ENCODE data around the gene PEX10.
A peak's percentile ranks its signal among the peaks of the same experiment; 100 is the strongest.
"Not testable (repeated sequence)": the region's sequence is repeated elsewhere in the genome, so short reads cannot be mapped to it uniquely, and the experiment has no call there.

Gene PEX10

DNA sequence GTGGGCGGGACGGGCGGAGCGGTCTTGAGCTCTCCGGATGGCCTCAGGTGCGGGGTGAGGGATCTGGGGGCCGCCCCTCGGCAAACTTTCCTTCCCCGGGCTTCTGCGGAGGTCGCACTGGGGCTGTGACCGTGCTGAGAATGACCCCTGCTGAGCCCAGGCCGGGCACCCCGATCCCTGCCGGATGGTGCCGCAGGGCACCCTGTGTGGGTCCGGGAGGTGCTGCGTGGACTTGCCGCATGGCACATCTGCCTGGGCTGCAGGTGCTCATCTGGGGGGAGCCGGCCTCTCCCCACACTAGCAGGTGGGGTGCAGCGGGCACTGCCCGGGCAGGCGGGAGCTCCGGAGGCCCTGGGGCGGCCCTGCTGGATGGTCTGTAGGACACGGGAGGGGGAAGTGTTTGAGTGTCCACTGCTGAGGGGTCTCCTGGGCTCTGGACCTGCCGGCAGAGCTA lies 31.8 kb upstream of the PEX10 start:
- DNase-seq (ENCODE audit: low read depth, low spot score) = no peak
- H3K27ac ChIP-seq = no peak overlapping the region

DNA sequence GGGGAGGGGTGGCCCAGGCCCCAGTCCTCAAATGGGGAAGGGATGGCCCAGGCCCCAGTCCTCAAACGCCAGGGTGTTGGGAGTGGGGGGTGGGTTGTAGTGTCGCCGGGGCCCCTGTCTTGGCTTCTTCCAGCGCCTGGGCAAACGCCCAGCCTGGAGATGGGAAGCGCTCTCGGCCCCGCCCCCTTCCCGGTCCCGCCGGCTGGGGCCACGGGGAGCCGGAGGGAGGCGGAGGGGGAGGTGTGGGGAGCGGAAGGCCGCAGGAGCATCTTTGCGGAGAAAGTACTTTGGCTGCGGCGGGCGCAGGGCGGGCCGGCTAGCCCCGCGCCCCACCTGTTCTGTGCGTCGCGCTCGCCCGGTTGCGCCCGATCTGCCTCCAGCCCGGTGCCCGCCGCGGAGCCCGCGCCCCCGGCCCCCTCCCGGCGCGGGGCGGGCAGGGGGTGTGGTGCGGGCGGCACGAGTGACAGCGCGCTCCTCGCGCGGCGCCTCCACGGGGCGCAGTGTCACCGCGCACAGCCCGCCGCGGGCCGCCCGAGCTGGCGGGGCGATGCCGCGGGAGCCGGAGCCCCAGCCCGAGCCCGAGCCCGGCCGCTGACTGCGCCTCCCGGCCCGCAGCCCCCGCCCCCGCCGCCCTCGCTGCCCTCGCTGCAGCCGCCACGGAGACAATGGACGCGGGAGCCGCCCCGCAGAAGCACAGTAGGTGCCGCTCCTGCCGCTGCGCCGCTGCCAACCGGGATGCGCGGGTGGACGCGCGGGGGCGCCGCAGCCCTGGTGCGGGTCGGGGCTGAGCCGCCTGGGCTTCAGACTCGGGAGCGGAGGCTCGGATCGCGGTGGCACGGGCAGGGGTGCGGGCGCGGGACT lies 31.1 kb upstream of the PEX10 start:
- no peak for DNase-seq (ENCODE audit: low read depth, low spot score)
- H3K27ac ChIP-seq = no peak overlapping the region

DNA sequence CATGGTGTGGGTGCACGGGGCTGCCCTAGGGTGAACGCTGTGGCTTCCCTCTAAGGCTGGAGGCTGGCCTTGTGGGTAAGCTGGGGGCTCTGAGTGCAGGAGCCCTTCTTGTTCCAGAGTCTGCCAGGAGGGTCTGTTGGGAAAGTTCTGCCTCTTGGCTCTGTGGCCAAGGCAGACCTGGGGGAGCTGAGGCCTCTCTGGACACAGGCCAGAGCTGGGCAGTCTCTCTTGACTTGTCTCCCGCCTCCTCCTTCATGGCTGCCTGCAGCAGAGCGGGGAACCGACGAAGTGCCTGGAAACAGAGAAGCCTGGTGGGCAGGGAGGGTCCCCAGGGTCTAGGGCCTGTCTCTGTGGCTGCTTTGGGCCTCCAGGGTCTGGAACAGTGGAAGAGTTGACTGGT lies 30.3 kb upstream of the PEX10 start:
- no peak overlapping the region for H3K27ac ChIP-seq

DNA sequence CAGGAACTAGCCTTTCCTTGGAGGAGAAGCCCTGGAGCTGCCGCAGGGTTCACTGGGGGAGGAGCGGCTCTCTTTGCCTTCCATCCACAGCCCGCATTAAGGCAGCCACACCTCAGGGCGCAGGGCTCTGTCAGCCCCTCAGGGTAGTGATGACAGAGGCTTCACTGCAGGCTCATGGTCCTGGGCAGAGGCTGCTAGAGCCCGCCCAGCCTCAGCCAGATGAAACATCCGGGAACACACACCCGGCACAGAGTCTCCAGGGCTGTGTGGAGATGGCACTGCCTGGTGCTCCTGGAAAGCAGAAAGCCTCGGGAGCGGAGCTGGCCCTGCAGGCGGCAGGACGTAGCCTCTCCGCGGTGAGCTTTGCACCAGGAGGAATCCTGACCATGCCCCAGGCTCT lies 29.4 kb upstream of the PEX10 start:
- no peak for DNase-seq (ENCODE audit: low read depth, low spot score)
- no peak overlapping the region for H3K27ac ChIP-seq

More for the DNA sequence above, 30.3 kb upstream of the PEX10 start:
- no peak for DNase-seq (ENCODE audit: low read depth, low spot score)

DNA sequence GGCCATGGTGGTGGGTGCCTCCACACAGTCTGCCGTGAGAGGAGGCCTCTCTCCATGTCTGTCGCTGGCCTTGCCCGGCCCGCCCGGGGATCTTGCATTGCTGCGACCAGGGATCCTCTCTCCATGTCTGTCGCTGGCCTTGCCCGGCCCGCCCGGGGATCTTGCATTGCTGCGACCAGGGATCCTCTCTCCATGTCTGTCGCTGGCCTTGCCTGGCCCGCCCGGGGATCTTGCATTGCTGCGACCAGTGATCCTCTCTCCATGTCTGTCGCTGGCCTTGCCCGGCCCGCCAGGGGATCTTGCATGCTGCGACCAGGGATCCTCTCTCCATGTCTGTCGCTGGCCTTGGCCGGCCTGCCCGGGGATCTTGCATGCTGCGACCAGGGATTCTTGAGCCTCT lies 28.0 kb upstream of the PEX10 start:
- not testable (repeated sequence) for H3K27ac ChIP-seq; DNase-seq (ENCODE audit: low read depth, low spot score)

DNA sequence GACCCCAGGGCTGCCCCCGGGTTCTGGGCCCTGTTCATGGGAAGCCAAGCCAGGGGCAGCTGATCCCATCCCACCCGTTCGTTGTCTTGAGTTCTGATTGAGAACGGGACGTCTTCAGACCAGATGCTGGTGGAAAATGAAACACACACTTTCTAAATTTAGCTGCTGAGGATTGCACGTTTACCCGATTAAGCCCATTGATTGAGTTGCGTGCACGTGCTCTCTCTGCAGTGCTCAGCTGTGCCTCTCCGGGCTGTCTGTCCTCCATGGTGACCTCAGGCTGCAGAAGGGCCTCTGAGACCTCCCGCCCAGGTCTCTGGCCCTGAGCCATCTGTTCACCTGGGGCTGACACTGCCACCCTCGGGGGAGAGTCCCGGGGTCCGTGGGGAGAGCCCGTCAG lies 27.0 kb upstream of the PEX10 start:
- H3K27ac ChIP-seq = no peak overlapping the region
- no peak for DNase-seq (ENCODE audit: low read depth, low spot score)

DNA sequence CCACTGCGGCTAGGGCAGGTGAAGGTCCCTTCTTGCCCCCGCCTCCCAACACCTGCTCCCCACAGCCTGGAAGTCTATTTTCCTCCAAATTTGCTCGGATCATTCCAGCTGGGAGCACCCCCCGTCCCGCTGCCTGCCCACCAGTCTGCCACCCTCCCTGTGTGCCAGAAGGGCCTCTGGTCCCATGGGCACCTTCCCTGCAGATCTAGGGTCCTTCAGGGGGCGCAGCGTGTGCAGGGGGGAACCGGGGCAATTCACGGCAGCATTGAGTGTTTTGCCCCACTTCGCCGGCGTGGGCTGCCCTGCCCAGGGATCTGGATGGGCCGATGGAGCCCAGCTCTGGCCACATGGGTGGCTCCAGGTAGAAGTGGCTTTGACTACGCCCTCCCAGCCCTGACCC lies 26.3 kb upstream of the PEX10 start:
- no peak for DNase-seq (ENCODE audit: low read depth, low spot score)
- H3K27ac ChIP-seq = no peak overlapping the region

DNA sequence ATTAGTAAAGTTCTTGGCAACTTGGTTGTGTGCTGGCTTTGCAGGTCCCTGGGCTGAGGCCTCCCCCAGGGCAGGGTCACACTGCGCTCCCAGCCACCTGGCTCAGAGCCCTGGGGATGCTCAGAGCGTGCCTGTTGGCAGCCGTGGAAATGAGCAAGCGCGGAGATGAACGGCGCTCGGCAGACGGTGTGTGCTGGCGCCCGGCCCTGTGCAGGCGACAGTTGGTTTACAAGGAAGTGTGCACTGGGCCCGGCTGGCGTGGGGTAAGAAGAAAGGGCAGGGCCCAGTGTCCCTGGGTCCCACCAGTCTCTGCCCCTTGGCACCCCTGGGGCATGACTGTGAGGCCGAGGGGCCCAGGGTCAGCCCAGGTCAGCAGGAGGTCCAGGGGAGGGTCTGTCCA lies 25.7 kb upstream of the PEX10 start:
- DNase-seq (ENCODE audit: low read depth, low spot score) = no peak
- H3K27ac ChIP-seq = no peak overlapping the region

DNA sequence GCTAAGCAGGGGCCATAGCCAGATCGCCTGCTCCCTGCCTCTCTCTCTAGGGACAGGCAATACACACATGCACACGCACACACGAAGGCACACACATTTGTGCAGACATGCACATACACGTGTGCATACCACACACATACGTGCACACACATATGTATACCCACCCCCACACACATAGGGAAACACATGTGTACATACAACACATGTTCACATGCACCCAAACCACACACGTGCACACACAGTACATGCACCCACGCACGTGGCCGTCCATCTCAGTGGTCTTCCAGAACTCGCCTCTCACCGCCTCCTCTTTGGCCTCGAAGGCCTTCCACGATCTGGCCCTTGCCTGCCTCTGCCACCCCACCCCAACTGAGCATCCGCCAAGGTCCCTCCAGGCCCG lies 25.3 kb upstream of the PEX10 start:
- H3K27ac ChIP-seq = no peak overlapping the region
- DNase-seq (ENCODE audit: low read depth, low spot score) = no peak

DNA sequence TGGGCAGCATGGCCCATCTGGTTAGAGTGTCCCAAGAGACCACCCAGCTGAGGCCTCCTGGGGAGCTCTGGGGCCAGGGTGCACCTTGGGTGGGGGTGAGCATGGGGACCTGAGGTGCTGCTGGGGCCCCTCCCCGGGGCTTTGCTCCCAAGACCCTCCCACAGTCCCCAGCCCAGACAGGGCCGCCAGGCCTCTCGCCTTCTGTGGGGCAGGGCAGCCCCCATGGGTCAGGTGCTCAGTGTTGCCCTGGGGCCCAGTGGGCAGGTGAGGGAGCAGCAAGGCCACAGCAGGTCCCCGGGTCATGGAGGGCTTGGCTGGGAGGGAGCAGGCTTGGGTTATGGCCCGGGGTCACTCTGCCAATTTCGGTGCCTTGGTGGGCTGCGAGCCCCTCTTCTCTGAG lies 24.5 kb upstream of the PEX10 start:
- no peak for DNase-seq (ENCODE audit: low read depth, low spot score)
- no peak overlapping the region for H3K27ac ChIP-seq

DNA sequence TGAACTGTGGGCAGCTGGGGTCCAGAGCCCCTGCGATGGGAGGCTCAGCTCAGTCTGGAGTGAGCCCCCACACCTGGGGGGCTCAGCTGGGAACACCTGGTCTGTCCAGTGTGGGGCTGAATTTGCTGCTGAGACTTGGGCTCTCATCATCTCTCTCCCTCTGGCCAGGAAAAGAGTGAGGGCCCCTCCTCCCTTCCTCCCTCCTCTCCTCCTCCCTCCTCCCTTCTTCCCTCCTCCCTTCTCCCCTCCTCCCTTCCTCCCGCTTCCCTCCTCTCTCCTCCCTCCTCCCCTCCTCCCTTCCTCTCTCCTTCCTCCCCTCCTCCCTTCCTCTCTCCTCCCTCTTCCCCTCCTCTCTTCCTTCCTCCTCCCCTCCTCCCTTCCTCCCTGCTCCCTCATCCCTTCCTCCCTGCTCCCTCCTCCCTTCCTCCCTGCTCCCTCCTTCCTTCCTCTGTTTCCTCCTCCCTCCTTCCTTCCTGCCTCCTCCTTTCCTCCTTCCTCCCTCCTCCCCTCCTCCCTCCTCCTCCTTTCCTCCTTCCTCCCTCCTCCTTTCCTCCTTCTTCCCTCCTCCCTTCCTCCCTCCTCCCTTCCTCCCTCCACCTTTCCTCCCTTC lies 23.5 kb upstream of the PEX10 start:
- DNase-seq (ENCODE audit: low read depth, low spot score) = no peak
- no peak overlapping the region for H3K27ac ChIP-seq

DNA sequence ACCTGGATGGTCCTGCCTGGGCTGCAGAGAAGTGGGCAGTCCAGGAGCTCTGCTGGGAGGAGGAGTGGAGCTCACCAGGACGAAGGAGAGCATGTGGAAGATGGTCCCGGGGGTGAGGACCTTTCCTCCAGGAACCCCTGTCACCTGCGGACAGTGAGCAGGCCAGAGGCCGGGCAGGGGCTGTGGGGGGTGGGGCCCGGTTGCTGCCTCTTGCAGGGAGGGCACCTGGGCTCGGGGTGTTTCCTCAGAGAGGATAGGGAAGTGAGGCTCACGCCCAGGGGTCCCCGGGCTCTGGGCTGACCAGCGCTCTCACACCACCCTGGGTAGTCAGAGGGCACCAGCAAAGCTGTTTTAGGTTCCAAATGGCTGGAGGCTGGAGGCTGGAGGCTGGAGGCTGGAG lies 22.7 kb upstream of the PEX10 start:
- no peak overlapping the region for H3K27ac ChIP-seq
- no peak for DNase-seq (ENCODE audit: low read depth, low spot score)

DNA sequence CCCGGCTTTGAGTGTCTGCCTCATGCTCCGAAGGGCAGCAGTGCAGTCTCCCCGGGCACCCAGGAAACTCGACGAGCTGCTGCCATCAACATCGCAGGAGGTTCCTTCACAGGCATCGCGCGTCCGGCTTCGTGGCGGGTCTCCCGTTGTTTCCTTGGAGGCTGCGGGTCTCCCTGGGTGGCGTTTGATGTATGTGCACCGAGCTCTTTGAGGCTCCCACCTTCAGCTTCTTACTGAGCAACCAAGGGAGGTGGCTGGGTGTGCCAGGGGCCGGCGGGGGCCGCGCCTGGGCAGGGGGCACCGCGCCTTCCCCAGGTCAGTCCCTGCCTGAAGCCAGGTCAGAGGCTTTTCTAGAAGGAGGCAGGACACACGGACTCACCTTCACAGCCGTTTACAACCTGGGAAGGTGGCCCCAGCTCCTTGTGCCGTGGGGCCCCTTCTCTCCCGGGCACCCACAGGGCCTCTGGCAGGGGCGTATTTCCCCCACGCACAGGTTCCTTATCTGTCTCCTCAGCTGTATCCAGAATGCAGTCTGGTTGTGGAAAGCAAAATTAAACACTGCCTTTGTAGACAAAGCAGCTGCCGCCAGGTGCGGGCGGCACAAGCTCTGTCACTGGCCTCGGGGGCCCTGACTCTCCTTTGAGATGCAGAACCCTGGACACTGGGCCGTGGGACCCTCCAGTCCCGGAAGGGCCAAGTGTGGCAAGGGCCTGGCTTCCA lies 21.7 kb upstream of the PEX10 start:
- no peak overlapping the region for H3K27ac ChIP-seq
- no peak for DNase-seq (ENCODE audit: low read depth, low spot score)

DNA sequence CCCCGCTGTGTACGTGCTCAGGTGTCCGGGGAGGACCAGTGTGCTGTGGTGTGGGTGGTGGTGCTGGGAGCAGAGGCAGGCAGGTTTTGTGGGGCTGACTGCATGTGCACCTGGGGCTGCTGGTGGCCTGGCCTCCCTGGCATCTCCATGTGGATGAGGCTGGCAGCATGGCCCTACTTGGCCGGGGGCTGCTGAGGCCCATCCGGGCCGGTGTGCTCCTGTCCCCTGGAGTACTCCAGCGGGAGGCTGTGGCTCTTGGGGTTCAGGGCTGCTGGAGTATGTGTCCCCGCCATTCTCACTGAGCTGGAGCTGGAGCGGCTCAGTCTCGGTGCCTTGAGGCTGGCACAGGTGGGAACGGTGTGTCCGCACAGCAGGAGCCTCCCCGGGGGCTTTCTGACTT lies 20.8 kb upstream of the PEX10 start:
- DNase-seq (ENCODE audit: low read depth, low spot score) = no peak
- H3K27ac ChIP-seq = no peak overlapping the region

DNA sequence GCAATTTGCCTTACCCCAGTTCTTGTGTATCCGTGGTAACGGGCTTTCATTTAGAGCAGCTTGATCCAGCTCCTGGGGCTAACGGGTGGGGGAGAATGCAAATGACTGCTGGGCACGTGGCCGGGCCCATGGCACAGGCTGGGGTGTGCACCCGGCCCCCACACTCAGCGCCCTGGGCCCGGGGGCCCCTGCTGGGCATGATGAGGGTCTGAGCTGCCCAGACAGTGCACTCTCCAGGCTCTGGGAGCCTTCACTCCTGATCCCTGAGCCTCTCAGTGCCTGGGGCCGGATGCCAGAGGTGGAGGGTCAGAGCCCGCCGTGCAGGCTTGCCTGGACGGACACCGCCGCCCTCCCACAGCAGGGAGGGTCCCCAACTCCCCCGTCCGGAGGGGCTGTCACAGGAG lies 20.1 kb upstream of the PEX10 start:
- no peak overlapping the region for H3K27ac ChIP-seq
- no peak for DNase-seq (ENCODE audit: low read depth, low spot score)

DNA sequence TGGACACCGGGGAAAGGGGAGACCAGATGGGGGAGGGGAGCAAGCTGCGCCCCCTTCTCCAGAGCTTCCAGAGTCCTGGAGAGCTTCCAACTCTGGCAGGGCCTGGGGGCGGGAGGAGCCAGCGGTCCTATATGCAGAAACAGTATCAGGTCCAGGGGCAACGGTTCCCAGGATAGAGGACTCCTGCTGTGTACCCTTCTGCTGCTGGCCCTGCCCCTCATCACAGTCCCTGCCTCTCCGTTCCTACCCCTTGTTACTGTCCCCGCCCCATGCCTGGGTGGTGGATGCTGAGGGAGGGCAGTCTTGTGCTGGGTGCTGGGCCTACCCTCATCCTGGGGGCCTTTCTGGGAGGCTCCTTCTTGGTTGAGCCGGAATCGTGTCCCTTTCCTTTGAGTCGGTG lies 19.2 kb upstream of the PEX10 start:
- peak overlapping the region; percentile 17 for H3K27ac ChIP-seq
- DNase-seq (ENCODE audit: low read depth, low spot score) = no peak

DNA sequence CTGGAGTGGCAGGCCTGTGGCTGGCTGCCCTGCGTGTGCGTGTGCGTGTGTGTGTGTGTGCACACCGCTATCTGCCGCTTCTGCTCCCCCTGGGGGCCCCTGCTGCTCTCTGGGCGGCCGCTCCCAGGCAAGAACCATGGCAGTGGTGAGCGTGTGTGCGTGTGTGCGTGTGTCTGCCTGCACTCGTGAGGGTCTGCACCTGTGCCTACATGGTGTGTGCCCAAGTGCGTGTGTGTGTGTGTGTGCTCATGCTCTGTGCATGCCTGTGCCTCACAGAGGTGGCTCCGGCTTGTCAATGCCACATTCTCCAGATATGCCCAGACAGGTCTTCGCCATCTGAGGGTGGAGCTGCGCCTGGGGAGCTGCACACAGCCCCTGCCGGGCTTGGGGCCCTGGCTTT lies 18.7 kb upstream of the PEX10 start:
- peak; percentile 48 for DNase-seq (ENCODE audit: low read depth, low spot score)
- H3K27ac ChIP-seq = peak overlapping the region; percentile 92

DNA sequence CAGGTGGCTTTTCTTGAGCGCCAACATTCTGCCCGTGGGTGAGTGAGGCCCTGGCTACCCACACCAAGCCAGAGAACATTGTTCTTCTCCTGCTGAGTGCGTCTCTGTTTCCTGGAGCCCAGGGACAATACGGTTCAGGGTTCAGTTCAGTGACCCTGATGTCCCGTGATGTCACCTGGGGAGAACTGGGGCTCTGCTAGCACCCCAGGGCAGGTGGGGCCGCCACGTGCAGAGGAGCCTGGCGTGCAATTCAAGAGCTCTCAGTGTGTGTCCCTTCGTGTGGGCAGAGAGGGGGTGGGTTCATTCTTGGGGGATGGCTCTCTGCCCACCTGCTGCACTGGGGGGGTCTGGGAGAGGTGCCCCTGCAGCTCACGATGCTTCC lies 18.2 kb upstream of the PEX10 start:
- H3K27ac ChIP-seq = peak overlapping the region; percentile 92
- DNase-seq (ENCODE audit: low read depth, low spot score) = no peak

DNA sequence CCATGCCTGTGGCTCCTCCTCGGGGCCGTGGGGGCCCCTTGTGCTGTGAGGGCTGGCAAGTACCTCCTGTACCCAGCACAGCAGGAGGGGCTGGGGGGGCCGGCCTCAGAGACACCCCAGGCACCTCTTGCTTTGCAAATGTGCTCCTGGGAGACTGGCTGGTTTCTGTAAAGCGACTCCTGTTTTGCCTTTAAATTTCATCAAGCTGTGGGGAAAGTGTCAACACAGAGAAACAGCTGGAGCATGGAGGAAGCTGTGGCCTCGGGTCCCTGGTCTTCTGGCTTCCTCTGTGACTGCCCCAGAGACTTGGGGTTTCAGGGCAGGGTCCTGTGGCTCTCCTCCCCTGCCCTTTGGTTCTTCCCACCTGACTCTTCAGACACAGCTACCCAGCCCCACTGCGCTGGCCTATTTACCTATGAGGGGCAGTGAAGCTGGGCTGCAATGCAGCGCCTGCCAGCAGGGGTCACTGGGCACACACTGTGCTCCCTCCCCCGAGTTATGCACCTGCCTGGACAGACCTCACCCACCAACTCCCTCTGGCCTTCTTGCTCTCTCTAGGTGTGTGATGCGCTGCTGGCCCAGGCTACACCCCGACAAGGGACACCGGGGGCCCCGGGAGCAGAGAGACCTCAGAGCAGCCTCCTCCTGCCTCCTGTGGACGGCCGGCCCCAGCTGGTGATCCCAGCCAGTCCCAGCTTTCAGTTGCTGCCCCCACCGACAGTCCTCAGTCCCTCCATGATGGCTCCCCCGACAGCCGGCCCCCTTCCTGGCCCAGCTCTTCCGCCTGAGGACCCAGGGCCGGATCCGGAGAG lies 17.6 kb upstream of the PEX10 start:
- H3K27ac ChIP-seq = peak overlapping the region; percentile 92
- DNase-seq (ENCODE audit: low read depth, low spot score) = peak; percentile 26

DNA sequence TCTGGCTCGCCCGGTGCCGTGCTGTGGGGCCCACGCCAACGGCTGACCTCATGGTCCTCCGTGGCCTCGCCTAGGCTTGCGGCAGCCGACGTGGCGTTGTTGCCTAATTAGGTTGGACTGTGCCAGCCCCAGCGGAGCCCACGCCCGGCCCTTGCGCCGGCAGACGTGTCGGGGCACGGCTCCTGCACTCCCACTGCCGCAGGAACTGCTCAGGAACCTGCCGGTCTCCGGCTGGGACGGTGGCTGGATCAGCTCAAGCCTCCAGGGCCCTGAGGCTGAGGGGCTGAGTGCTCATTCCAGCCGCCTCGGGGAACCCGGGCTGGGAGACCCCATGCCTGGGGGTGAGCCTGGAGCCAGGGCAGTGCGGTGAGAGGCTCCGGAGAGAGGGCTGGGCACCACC lies 16.1 kb upstream of the PEX10 start:
- peak overlapping the region; percentile 92 for H3K27ac ChIP-seq
- peak; percentile 41 for DNase-seq (ENCODE audit: low read depth, low spot score)
